Activated CD8-positive, alpha-beta T cell treated with anti-CD3 and anti-CD28 coated beads, Interleukin-2, amount 10 ng/mL, durations not matched to agents 7 days and 5 days (primary cell): ENCODE results near the gene COL6A3. TPM values are rescaled to one million over a fixed set of nuclear protein-coding genes. Genes with fewer than 3 reads are reported as not detected.

Source experiments
- ATAC-seq: fragments of 150-1000 bp; cut with Tn5 transposase; one replicate; pipeline ENCODE4 v1.10.0; 2021; ENCODE audit warnings: moderate library complexity
- CTCF ChIA-PET: fragments of 350-600 bp; sonication (Branson Sonifier 250); formaldehyde crosslinking; loops from one replicate; lab custom pipeline; 2021; ENCODE audit warnings: antibody characterized with exemption; lab: Charles Lee
- POLR2A ChIA-PET: fragments of 350-600 bp; sonication (Branson Sonifier 250); formaldehyde crosslinking; loops from one replicate; lab custom pipeline; 2021; ENCODE audit warnings: antibody characterized with exemption; lab: Charles Lee
- DNase-seq: peaks from one replicate; pipeline ENCODE4 v3.0.0-alpha.2; 2020
- H3K27ac Mint-ChIP-seq: one replicate; pipeline ENCODE4 v1.8.0; 2021; ENCODE audit warnings: mild to moderate bottlenecking, mixed read lengths
- H3K27me3 Mint-ChIP-seq: one replicate; pipeline ENCODE4 v1.8.0; 2021; ENCODE audit warnings: low read depth, mixed read lengths
- H3K36me3 Mint-ChIP-seq: one replicate; pipeline ENCODE4 v1.8.0; 2021; ENCODE audit warnings: low read depth, mixed read lengths
- H3K4me1 Mint-ChIP-seq: one replicate; pipeline ENCODE4 v1.8.0; 2021; ENCODE audit warnings: low read depth, mixed read lengths
- H3K4me3 Mint-ChIP-seq: one replicate; pipeline ENCODE4 v1.8.0; 2021; ENCODE audit warnings: mild to moderate bottlenecking, mixed read lengths
- H3K9me3 Mint-ChIP-seq: one replicate; pipeline ENCODE4 v1.8.0; 2022; ENCODE audit warnings: mixed read lengths; ENCODE audit not compliant: insufficient read depth
- total RNA-seq, 2 experiments: library from RNA; stranded (reverse); gene quantifications; one replicate each; pipeline ENCODE4 v1.2.3, GENCODE V29; 2021

COL6A3 gene
- total RNA-seq, 2 experiments from 2014 or later: 0.03 to 0.10 TPM

DNA sequence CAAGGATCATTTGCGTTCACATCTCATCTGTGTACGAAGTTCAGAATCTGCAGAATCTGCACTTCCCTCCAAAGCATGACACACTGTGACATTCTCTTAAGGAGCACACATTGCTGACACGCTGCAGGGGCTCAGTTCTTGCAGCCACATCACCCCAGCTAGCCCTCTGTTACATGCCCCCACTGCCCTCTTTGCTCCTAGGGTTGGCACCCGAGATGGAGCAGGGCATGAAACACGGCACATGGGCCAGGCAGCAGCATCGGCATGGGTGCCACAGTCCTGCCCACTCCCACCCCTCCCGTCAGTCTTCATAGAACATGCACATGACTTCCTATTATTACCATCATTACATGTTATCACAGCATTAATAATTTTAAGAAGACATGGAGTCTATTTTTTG, 76.4 kb downstream of the COL6A3 start:
- Mint-ChIP-seq H3K27ac (no peak overlapping the region), H3K4me3 (no peak overlapping the region)
- POLR2A ChIA-PET: no interaction called here

DNA sequence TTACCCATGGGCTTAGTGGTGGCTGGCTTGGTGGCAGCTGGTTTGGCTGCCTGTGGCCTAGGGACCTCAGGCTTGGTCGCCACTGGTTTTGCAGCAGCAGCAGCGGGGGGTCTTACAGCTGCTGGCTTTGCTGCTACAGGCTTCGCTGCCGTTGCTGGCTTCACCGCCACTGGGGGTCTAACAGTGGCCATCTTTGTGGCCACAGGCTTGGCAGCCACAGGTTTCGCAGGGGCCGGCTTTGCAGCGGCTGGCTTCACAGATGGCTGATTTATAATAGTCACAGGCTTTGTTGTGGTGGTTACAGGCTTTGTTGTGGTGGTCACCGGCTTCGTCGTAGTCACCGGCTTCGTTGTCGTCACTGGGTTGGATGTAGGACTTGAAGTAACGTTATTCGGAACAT, 77.8 kb downstream of the COL6A3 start:
- DNase-seq: no peak
- POLR2A ChIA-PET: no interaction called here
- ATAC-seq: no peak

More for the DNA sequence above, 76.4 kb downstream of the COL6A3 start:
- CTCF ChIA-PET: no interaction called here
- no peak for DNase-seq
- H3K4me1 Mint-ChIP-seq: no peaks in the 10 kb centered on the region
- H3K9me3 Mint-ChIP-seq: no peaks in the 10 kb centered on the region
- no peaks in the 10 kb centered on the region for H3K27me3 Mint-ChIP-seq
- ATAC-seq: no peak
- no peaks in the 10 kb centered on the region for H3K36me3 Mint-ChIP-seq

DNA sequence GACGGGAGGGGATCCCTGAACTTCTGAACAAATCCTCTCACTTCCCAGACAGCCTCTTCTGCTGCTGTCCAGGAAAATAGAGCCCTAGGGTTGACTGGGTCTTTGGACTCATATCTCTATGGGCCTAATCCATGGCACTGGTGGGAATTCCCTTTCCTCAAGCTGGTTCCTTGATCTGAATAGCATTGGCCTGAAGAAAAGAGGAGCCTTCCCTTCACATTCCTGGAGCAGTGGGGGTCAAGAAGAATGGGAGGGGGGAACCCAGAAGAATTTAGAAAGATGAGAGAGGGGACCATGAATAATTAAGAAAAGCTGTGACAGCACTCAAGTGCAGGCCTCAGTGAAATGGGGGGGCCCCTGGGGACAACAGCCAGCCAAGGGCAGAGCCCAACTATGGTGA, 80.2 kb downstream of the COL6A3 start:
- ChIA-PET POLR2A (no interaction called here), CTCF (no interaction called here)

More for the DNA sequence above, 77.8 kb downstream of the COL6A3 start:
- no peak overlapping the region for H3K4me3 Mint-ChIP-seq
- H3K27me3 Mint-ChIP-seq: no peaks in the 10 kb centered on the region
- H3K4me1 Mint-ChIP-seq: no peaks in the 10 kb centered on the region
- H3K36me3 Mint-ChIP-seq: no peaks in the 10 kb centered on the region
- H3K9me3 Mint-ChIP-seq: no peaks in the 10 kb centered on the region
- CTCF ChIA-PET: no interaction called here
- no peak overlapping the region for H3K27ac Mint-ChIP-seq

DNA sequence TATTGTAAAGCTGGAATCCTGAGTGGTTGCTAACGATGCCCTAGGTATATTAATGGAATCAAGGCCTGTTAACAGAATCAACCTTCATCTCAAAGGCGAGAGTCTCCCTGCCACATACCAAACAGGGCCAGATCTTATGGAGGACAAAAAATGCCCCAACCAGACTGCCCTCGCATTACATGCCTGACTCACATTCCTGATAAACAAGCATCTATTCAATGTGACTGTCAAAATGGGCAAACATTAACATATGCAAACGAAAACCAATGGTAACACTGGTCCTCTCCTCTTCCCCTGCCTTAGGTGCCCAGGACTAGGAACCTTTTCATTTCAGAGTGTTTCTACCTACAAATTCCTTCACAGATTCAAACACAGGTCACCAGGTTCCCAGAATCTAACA, 83.4 kb downstream of the COL6A3 start:
- ChIA-PET CTCF (no interaction called here), POLR2A (no interaction called here)
- Mint-ChIP-seq H3K9me3 (no peaks in the 10 kb centered on the region), H3K27me3 (no peaks in the 10 kb centered on the region), H3K36me3 (no peaks in the 10 kb centered on the region), H3K4me3 (no peak overlapping the region), H3K4me1 (no peaks in the 10 kb centered on the region), H3K27ac (no peak overlapping the region)
- DNase-seq: no peak
- ATAC-seq: no peak

More for the DNA sequence above, 80.2 kb downstream of the COL6A3 start:
- Mint-ChIP-seq H3K36me3 (no peaks in the 10 kb centered on the region), H3K27me3 (no peaks in the 10 kb centered on the region), H3K4me1 (no peaks in the 10 kb centered on the region), H3K9me3 (no peaks in the 10 kb centered on the region), H3K4me3 (no peak overlapping the region), H3K27ac (no peak overlapping the region)
- no peak for ATAC-seq
- DNase-seq: no peak

GRCh38 chr2:237327175-237327950, 86.6 kb downstream of the COL6A3 start:
- DNase-seq: no peak
- H3K27me3 Mint-ChIP-seq: no peaks in the 10 kb centered on the region
- ATAC-seq: no peak
- no peaks in the 10 kb centered on the region for H3K9me3 Mint-ChIP-seq
- H3K4me1 Mint-ChIP-seq: no peaks in the 10 kb centered on the region
- no peaks in the 10 kb centered on the region for H3K36me3 Mint-ChIP-seq
- H3K4me3 Mint-ChIP-seq: no peak overlapping the region
- H3K27ac Mint-ChIP-seq: no peak overlapping the region
- POLR2A ChIA-PET: no interaction called here
- CTCF ChIA-PET: no interaction called here

DNA sequence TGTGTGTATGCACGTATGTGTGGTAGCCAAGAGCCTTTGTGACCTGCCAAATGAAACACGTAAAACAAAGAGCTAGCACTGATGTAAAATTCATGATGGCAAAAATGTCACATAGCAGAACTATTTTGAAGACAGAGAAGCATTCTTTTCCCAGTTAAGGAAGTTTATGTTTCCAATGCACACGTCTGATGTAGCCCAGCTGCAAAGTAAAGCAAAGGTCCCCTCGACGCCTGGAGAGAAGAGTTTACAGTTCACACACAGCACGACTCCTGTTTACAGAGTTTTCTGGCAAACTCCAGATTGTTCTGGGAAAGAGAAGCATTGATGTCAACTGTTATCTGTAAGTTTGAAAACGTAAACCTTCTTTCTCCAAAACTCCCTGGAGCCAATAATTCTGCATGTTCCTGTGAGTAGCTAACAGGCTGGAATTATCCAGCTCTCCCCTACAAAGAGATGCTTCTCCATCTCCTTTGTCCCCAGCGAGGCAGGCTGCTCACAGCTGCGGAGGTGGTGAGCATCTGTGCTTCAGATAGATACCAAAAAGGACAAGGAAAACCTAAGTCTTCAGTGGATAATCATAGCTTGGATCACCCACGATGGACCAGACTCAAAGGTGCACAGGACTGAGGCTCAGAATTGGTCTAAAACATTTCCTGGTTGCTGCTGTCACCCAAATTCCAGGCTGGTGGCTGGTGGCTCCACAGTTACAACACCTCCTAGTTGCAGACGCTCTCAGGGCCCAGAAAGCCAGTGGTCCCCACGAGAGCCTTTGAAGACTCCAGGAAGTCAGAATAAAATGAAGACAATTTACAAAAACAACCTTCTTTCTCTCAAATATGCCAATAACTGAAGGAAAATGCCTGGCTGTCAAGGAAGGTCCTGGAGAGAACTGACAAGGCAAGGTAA, 87.4 kb downstream of the COL6A3 start:
- POLR2A ChIA-PET: no interaction called here
- ATAC-seq: no peak
- Mint-ChIP-seq H3K27me3 (no peaks in the 10 kb centered on the region), H3K9me3 (no peaks in the 10 kb centered on the region), H3K36me3 (no peaks in the 10 kb centered on the region), H3K27ac (no peak overlapping the region), H3K4me3 (no peak overlapping the region), H3K4me1 (no peaks in the 10 kb centered on the region)
- DNase-seq: no peak
- CTCF ChIA-PET: no interaction called here

- Mint-ChIP-seq H3K4me3 (no peak overlapping the region), H3K27me3 (no peaks in the 10 kb centered on the region), H3K36me3 (no peaks in the 10 kb centered on the region), H3K9me3 (no peaks in the 10 kb centered on the region), H3K4me1 (no peaks in the 10 kb centered on the region), H3K27ac (no peak overlapping the region)
- CTCF ChIA-PET: no interaction called here
- POLR2A ChIA-PET: no interaction called here
- DNase-seq: no peak
- ATAC-seq: no peak
Observed at GRCh38 chr2:237324837-237325236, 89.1 kb downstream of the COL6A3 start.

DNA sequence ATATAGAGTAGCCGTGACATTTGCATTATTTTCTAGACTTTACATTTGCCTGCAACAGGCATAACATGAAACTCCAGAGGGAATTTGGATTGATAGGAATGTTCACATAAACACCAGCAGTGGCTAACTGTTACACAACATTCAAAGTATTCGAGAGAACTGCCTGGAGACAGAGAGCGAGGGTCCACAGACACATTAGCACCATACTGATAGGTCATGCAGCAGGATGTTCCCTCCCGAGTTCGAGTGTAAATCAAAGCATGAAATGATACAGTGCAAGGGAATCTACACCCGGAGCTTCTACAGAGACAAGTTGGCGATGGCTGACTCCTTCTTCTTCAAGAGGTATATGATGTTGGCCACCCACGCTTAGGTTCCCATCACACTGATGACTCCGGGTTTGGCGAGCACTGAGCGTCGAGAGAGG, 89.5 kb downstream of the COL6A3 start:
- no peaks in the 10 kb centered on the region for H3K4me1 Mint-ChIP-seq
- POLR2A ChIA-PET: no interaction called here
- H3K27ac Mint-ChIP-seq: no peak overlapping the region
- H3K36me3 Mint-ChIP-seq: no peaks in the 10 kb centered on the region
- ATAC-seq (no peak), DNase-seq (no peak)
- H3K4me3 Mint-ChIP-seq: no peak overlapping the region
- no peaks in the 10 kb centered on the region for H3K9me3 Mint-ChIP-seq
- CTCF ChIA-PET: no interaction called here
- no peaks in the 10 kb centered on the region for H3K27me3 Mint-ChIP-seq

- no peaks in the 10 kb centered on the region for H3K27me3 Mint-ChIP-seq
- CTCF ChIA-PET: no interaction called here
Observed at GRCh38 chr2:237323656-237324055, 90.3 kb downstream of the COL6A3 start.

GRCh38 chr2:237322564-237322963, 91.4 kb downstream of the COL6A3 start:
- ChIA-PET CTCF (no interaction called here), POLR2A (no interaction called here)
- no peaks in the 10 kb centered on the region for H3K9me3 Mint-ChIP-seq
- no peaks in the 10 kb centered on the region for H3K27me3 Mint-ChIP-seq
- H3K36me3 Mint-ChIP-seq: no peaks in the 10 kb centered on the region
- no peaks in the 10 kb centered on the region for H3K4me1 Mint-ChIP-seq
- no peak overlapping the region for H3K27ac Mint-ChIP-seq
- DNase-seq (no peak), ATAC-seq (no peak)
- H3K4me3 Mint-ChIP-seq: no peak overlapping the region

More at GRCh38 chr2:237323656-237324055, 90.3 kb downstream of the COL6A3 start:
- POLR2A ChIA-PET: no interaction called here
- Mint-ChIP-seq H3K4me1 (no peaks in the 10 kb centered on the region), H3K36me3 (no peaks in the 10 kb centered on the region), H3K9me3 (no peaks in the 10 kb centered on the region), H3K4me3 (no peak overlapping the region), H3K27ac (no peak overlapping the region)
- no peak for DNase-seq
- no peak for ATAC-seq

GRCh38 chr2:237321746-237322145, 92.2 kb downstream of the COL6A3 start:
- DNase-seq: no peak
- Mint-ChIP-seq H3K4me3 (no peak overlapping the region), H3K9me3 (no peaks in the 10 kb centered on the region), H3K4me1 (no peaks in the 10 kb centered on the region), H3K27me3 (peaks cover 4% of the 10 kb centered on the region), H3K27ac (no peak overlapping the region), H3K36me3 (no peaks in the 10 kb centered on the region)
- no peak for ATAC-seq
- ChIA-PET POLR2A (no interaction called here), CTCF (no interaction called here)
